H1 (cell line): Measurements from ENCODE around the gene FRMD3. TPM values are rescaled to one million over a fixed set of nuclear protein-coding genes. Genes with fewer than 3 reads are reported as not detected.

Experiments
- CTCF ChIA-PET: fragments of 300-600 bp; sonication (Branson Sonifier 250); formaldehyde crosslinking; loops from one replicate; lab custom pipeline; 2021; ENCODE audit not compliant: partially characterized antibody; lab: Charles Lee
- POLR2A ChIA-PET: fragments of 300-600 bp; sonication (Branson Sonifier 250); formaldehyde crosslinking; loops from one replicate; lab custom pipeline; 2021; ENCODE audit warnings: inconsistent platforms; ENCODE audit not compliant: partially characterized antibody; lab: Charles Lee
- DNase-seq, 2 experiments: peaks; one replicate each; pipeline versions ENCODE4 v3.0.0 to v3.0.0-alpha.2; 2010 to 2022; ENCODE audit warnings: low spot score in 2 of 2, low read depth in 1 of 2, mixed read lengths in 1 of 2
- FAIRE-seq: peaks from 2 replicates; lab custom pipeline; 2011; peaks lifted over from hg19 to GRCh38; lab: Jason Lieb, UNC
- H2AFZ ChIP-seq: 2 replicates; pipeline ENCODE4 v1.8.1; 2012; ENCODE audit warnings: low read length, inconsistent platforms
- H2AK5ac ChIP-seq: 2 replicates; pipeline ENCODE4 v1.6.1; 2013; ENCODE audit warnings: low read depth, low read length
- H2BK120ac ChIP-seq: replicated peaks from 2 replicates; pipeline ENCODE3; 2013; ENCODE audit warnings: low read depth, low read length, inconsistent platforms
- H2BK12ac ChIP-seq: 2 replicates; pipeline ENCODE4 v1.6.1; 2013; ENCODE audit warnings: low read depth, low read length
- H2BK15ac ChIP-seq: 2 replicates; pipeline ENCODE4 v1.6.1; 2013; ENCODE audit warnings: low read length
- H2BK20ac ChIP-seq: 2 replicates; pipeline ENCODE4 v1.6.1; 2013; ENCODE audit warnings: low read length
- H2BK5ac ChIP-seq: 2 replicates; pipeline ENCODE4 v1.6.1; 2013; ENCODE audit warnings: low read depth, low read length
- H3K14ac ChIP-seq: 2 replicates; pipeline ENCODE4 v1.6.1; 2013; ENCODE audit warnings: inconsistent platforms; ENCODE audit not compliant: insufficient read length
- H3K18ac ChIP-seq: 2 replicates; pipeline ENCODE4 v1.6.1; 2013; ENCODE audit warnings: low read length; ENCODE audit errors: extremely low read depth
- H3K23ac ChIP-seq: 2 replicates; pipeline ENCODE4 v1.6.1; 2013; ENCODE audit warnings: inconsistent platforms; ENCODE audit not compliant: insufficient read length
- H3K23me2 ChIP-seq: 2 replicates; pipeline ENCODE4 v1.6.1; 2013; ENCODE audit warnings: low read depth, low read length
- H3K27ac ChIP-seq: 2 replicates; pipeline ENCODE4 v1.6.1; 2011; ENCODE audit warnings: low read depth, low read length, inconsistent platforms
- H3K27me3 ChIP-seq, 4 experiments: replicated peaks in 1 of 4; 1 replicate in 1 of 4; 2 replicates in 3 of 4; pipeline versions ENCODE4 v1.6.1 to v1.8.1; 2011 to 2013; ENCODE audit warnings: low read length in 3 of 4, mild to moderate bottlenecking in 3 of 4, inconsistent platforms in 2 of 4, mixed read lengths in 2 of 4, moderate library complexity in 1 of 4; ENCODE audit not compliant: control insufficient read depth in 3 of 4, insufficient read depth in 3 of 4; ENCODE audit errors: extremely low read depth in 1 of 4
- H3K36me3 ChIP-seq, 4 experiments: 2 replicates each; pipeline versions ENCODE4 v1.6.1 to v1.8.1; 2011 to 2013; ENCODE audit warnings: mild to moderate bottlenecking in 4 of 4, low read length in 3 of 4, moderate library complexity in 2 of 4, control low read depth in 1 of 4, inconsistent platforms in 1 of 4; ENCODE audit not compliant: insufficient read depth in 4 of 4, control insufficient read depth in 2 of 4
- H3K4ac ChIP-seq: replicated peaks from 2 replicates; pipeline ENCODE3; 2013; ENCODE audit warnings: low read length, low read depth, mixed read lengths, inconsistent platforms; ENCODE audit not compliant: insufficient read length
- H3K4me1 ChIP-seq, 4 experiments: replicated peaks in 1 of 4; 1 replicate in 1 of 4; 2 replicates in 3 of 4; pipeline versions ENCODE4 v1.6.1 to v1.8.1; 2011 to 2013; ENCODE audit warnings: low read length in 3 of 4, inconsistent platforms in 2 of 4, mixed read lengths in 1 of 4; ENCODE audit not compliant: insufficient read depth in 4 of 4, control insufficient read depth in 3 of 4
- H3K4me2 ChIP-seq, 2 experiments: 2 replicates each; pipeline versions ENCODE4 v1.6.1 to v1.8.1; 2011 to 2013; ENCODE audit warnings: low read depth in 2 of 2, low read length in 2 of 2, control low read depth in 1 of 2, inconsistent platforms in 1 of 2, mild to moderate bottlenecking in 1 of 2; ENCODE audit not compliant: insufficient read depth in 1 of 2
- H3K4me3 ChIP-seq, 4 experiments: fragments of 200-600, 300-600 bp in 1 of 4; sonication (generic), shearing (Covaris generic), sonication (Bioruptor Twin) in 1 of 4; 2 replicates each; pipeline versions ENCODE4 v1.5.1 to v1.8.1; 2011 to 2016; ENCODE audit warnings: low read length in 4 of 4, low read depth in 3 of 4, control low read depth in 2 of 4, inconsistent platforms in 2 of 4, mild to moderate bottlenecking in 2 of 4, mixed read lengths in 1 of 4, moderate library complexity in 1 of 4; ENCODE audit not compliant: insufficient read depth in 2 of 4; ENCODE audit errors: extremely low read depth in 1 of 4
- H3K56ac ChIP-seq: replicated peaks from 2 replicates; pipeline ENCODE3; 2013; ENCODE audit warnings: low read depth, mild to moderate bottlenecking, mixed read lengths, low read length, inconsistent platforms; ENCODE audit not compliant: insufficient read length
- H3K79me1 ChIP-seq: 2 replicates; pipeline ENCODE4 v1.6.1; 2013; ENCODE audit warnings: low read depth, low read length, control low read depth
- H3K79me2 ChIP-seq, 2 experiments: 2 replicates each; pipeline versions ENCODE4 v1.6.1 to v1.8.1; 2012 to 2013; ENCODE audit warnings: low read length in 2 of 2, mild to moderate bottlenecking in 2 of 2, inconsistent platforms in 1 of 2; ENCODE audit not compliant: insufficient read depth in 2 of 2, control insufficient read depth in 1 of 2
- H3K9ac ChIP-seq, 4 experiments: replicated peaks in 1 of 4; 1 replicate in 1 of 4; 2 replicates in 3 of 4; pipeline versions ENCODE4 v1.6.1 to v1.8.1; 2011 to 2013; ENCODE audit warnings: low read depth in 3 of 4, low read length in 3 of 4, control low read depth in 2 of 4, mild to moderate bottlenecking in 2 of 4, moderate library complexity in 2 of 4, inconsistent platforms in 1 of 4; ENCODE audit errors: extremely low read depth in 1 of 4
- H3K9me3 ChIP-seq, 2 experiments: 2 replicates each; pipeline versions ENCODE4 v1.6.1 to v1.8.1; 2012 to 2013; ENCODE audit warnings: mild to moderate bottlenecking in 2 of 2, moderate library complexity in 2 of 2, control low read depth in 1 of 2, inconsistent platforms in 1 of 2, low read depth in 1 of 2, low read length in 1 of 2, mixed read lengths in 1 of 2; ENCODE audit not compliant: insufficient read depth in 2 of 2
- H4K20me1 ChIP-seq, 2 experiments: replicated peaks in 1 of 2; 2 replicates each; pipeline versions ENCODE3 to v1.8.1; 2011 to 2013; ENCODE audit warnings: inconsistent platforms in 2 of 2, low read length in 2 of 2, mild to moderate bottlenecking in 1 of 2; ENCODE audit not compliant: insufficient read depth in 2 of 2, control insufficient read depth in 1 of 2
- H4K5ac ChIP-seq: 2 replicates; pipeline ENCODE4 v1.6.1; 2013; ENCODE audit warnings: low read length, low read depth, mixed read lengths, inconsistent platforms; ENCODE audit not compliant: insufficient read length
- H4K8ac ChIP-seq: 2 replicates; pipeline ENCODE4 v1.8.0; 2013; ENCODE audit warnings: mild to moderate bottlenecking, moderate library complexity, low read length, inconsistent platforms; ENCODE audit not compliant: insufficient read depth; ENCODE audit errors: extremely low read depth
- H4K91ac ChIP-seq: replicated peaks from 2 replicates; pipeline ENCODE3; 2013; ENCODE audit warnings: low read length, mixed read lengths, inconsistent platforms; ENCODE audit not compliant: insufficient read length
- ASH2L ChIP-seq: fragments of 200-600, 300-600 bp; sonication (generic); IDR thresholded peaks from one replicate; pipeline ENCODE4 v1.7.1; 2017; ENCODE audit warnings: low read length
- BACH1 ChIP-seq: IDR thresholded peaks from 2 replicates; pipeline ENCODE4 v1.6.1; 2012; ENCODE audit warnings: low read length, improper control_type of control experiment
- CBX5 ChIP-seq: fragments of 300-800, 300-1000 bp; sonication (generic); IDR thresholded peaks from 2 replicates; pipeline ENCODE4 v1.7.1; 2016; ENCODE audit warnings: antibody characterized with exemption, low read length, low read depth
- CHD2 ChIP-seq: IDR thresholded peaks from 2 replicates; pipeline ENCODE4 v1.6.1; 2012; ENCODE audit warnings: low read length, improper control_type of control experiment
- CTBP2 ChIP-seq: IDR thresholded peaks from 2 replicates; pipeline ENCODE4 v1.7.0; 2011; ENCODE audit warnings: borderline replicate concordance, mild to moderate bottlenecking, moderate library complexity, mixed read lengths, low read length; ENCODE audit not compliant: insufficient read depth, insufficient read length
- E2F6 ChIP-seq: IDR thresholded peaks from 2 replicates; pipeline ENCODE4 v1.6.1; 2012; ENCODE audit warnings: inconsistent platforms
- EGR1 ChIP-seq: IDR thresholded peaks from 2 replicates; pipeline ENCODE4 v1.6.1; 2011; ENCODE audit warnings: low read depth, low read length, borderline replicate concordance
- GABPA ChIP-seq: IDR thresholded peaks from 2 replicates; pipeline ENCODE4 v1.6.1; 2011; ENCODE audit warnings: mild to moderate bottlenecking, low read length, moderate library complexity, borderline replicate concordance; ENCODE audit not compliant: insufficient read depth
- NANOG ChIP-seq: IDR thresholded peaks from 2 replicates; pipeline ENCODE4 v1.6.1; 2011; ENCODE audit warnings: low read length, low read depth, mild to moderate bottlenecking, inconsistent platforms; ENCODE audit not compliant: insufficient read depth, poor library complexity, severe bottlenecking
- POU5F1 ChIP-seq: IDR thresholded peaks from 2 replicates; pipeline ENCODE4 v1.6.1; 2011; ENCODE audit warnings: low read depth, mild to moderate bottlenecking, low read length, moderate library complexity
- SIX5 ChIP-seq: IDR thresholded peaks from 2 replicates; pipeline ENCODE4 v1.6.1; 2011; ENCODE audit warnings: mild to moderate bottlenecking, low read depth, low read length
- SUZ12 ChIP-seq: fragments of 200-600 bp; sonication (generic); IDR thresholded peaks from 2 replicates; pipeline ENCODE4 v1.6.1; 2012; ENCODE audit warnings: mild to moderate bottlenecking, inconsistent platforms, low read length, moderate library complexity, mixed read lengths
- YY1 ChIP-seq: IDR thresholded peaks from 2 replicates; pipeline ENCODE4 v1.6.1; 2011; ENCODE audit warnings: low read depth, mild to moderate bottlenecking, low read length
- WGBS, 2 experiments: shearing (Covaris generic) in 1 of 2; methylation state at CpG; one replicate each; pipeline versions ENCODE4 v1.1.6 to v1.1.7; 2013 to 2015; ENCODE audit warnings: low lambda C conversion rate in 2 of 2, mixed read lengths in 2 of 2, inconsistent platforms in 1 of 2, low coverage in 1 of 2, missing lambda C conversion rate in 1 of 2; ENCODE audit not compliant: insufficient replicate concordance in 2 of 2, insufficient coverage in 1 of 2, insufficient read length in 1 of 2; ENCODE audit errors: extremely low coverage in 1 of 2, missing lambda C conversion rate in 1 of 2; 5-methylcytosine and 5-hydroxymethylcytosine counted together
- polyA plus RNA-seq, 7 experiments: library from polyadenylated mRNA; depleted of rRNA in 3 of 7; stranded (reverse) in 5 of 7; unstranded in 2 of 7; fragments of >200 nt in 5 of 7; fragments of 200-250 nt in 2 of 7; gene quantifications; 1 replicate in 5 of 7; 2 replicates in 1 of 7; 4 replicates in 1 of 7; pipeline versions ENCODE4 v1.2.1 to v1.2.3, GENCODE V29; 2011 to 2013; ENCODE audit warnings: missing spikeins in 2 of 7, mixed read lengths in 2 of 7
- total RNA-seq: library from RNA; stranded (reverse); fragmentation: NEBNext Ultra II Directional; extraction: Animal tissue kit (Norgen Biotek cat#: 25700); gene quantifications from 2 replicates; pipeline ENCODE4 v1.2.1, GENCODE V29; 2021

FRMD3 gene
- total and polyA plus RNA-seq, 2 of the 8 experiments (the other 6 are each of a cell fraction or from before 2014, with no cell fraction given): 0.15 to 1.4 TPM

DNA sequence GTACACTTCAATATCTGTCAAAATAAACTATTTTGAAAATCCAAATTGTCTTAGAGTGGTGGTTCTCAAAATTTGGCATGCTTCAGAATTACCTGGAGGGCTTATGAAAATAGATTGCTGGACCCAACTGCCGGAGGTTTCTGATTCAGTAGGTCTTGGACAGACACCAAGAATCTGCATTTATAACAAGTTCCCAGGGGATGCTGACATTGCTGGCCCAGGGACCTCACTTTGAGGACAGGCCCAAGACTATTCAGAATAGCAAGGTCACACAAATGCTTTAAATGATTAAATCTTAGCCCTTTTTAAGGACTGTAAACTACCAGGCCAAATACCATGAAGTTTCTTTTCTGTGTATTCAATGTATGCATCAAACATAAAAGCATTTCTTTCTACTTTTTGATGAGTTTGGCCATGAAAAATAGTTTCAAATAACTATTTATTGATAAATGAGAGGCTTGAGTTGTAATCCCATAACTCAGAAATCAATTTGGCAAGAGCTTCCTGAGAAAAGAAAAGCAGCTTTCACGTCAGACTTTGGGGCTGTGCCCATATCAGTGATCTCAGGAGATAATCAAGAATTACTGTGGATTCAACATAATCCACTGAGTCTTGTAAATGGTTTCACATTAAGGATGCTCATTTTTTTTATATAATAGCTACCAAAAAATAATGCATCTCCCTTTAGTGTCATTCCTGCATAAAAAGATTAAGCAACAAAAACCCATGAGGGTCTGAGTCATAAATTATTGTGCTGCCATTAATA lies 191.4 kb downstream of the FRMD3 start:
- H3K79me1 ChIP-seq: no peaks in the 10 kb centered on the region
- H4K91ac ChIP-seq: no peak overlapping the region
- peaks cover 0 to 4% (median 1%) of the 10 kb centered on the region in 4 experiments; a peak in 3 of 7 replicates for H3K4me1 ChIP-seq
- FAIRE-seq (no peak), DNase-seq (no peak)
- WGBS, 2 experiments: 86% methylated on average over 2 of the region's 2 CpGs; no CpG with 5 or more reads in 1 of the 2 experiments
- no peak overlapping the region for H4K5ac ChIP-seq
- no peaks in the 10 kb centered on the region for H3K23me2 ChIP-seq
- H3K9me3 ChIP-seq: no peaks in the 10 kb centered on the region
- ChIA-PET CTCF (interaction anchor here (0.6 to 8.8 kb wide), 3 partner anchors 13 to 193 kb away, joined by 3 to 92 read pairs (median 3); no protein-coding TSS in a partner anchor), POLR2A (no interaction called here)
- H2BK15ac ChIP-seq: no peak overlapping the region
- no peak overlapping the region for H3K9ac ChIP-seq
- H3K18ac ChIP-seq: no peak overlapping the region
- H4K8ac ChIP-seq: no peak overlapping the region
- no peaks in the 10 kb centered on the region for H3K79me2 ChIP-seq
- no peak overlapping the region for H2BK12ac ChIP-seq
- no peaks in the 10 kb centered on the region for H3K36me3 ChIP-seq
- H3K4ac ChIP-seq: no peak overlapping the region
- H2AFZ ChIP-seq: no peak overlapping the region
- H2BK120ac ChIP-seq: no peak overlapping the region
- H3K27ac ChIP-seq: no peak overlapping the region
- H2BK20ac ChIP-seq: no peak overlapping the region
- H2AK5ac ChIP-seq: no peak overlapping the region
- no peak overlapping the region for H2BK5ac ChIP-seq
- no peak overlapping the region for H3K56ac ChIP-seq
- no peak overlapping the region for H3K4me3 ChIP-seq
- H3K23ac ChIP-seq: no peak overlapping the region
- no peak overlapping the region for H3K14ac ChIP-seq
- no peak overlapping the region for H3K4me2 ChIP-seq
- H4K20me1 ChIP-seq: no peaks in the 10 kb centered on the region
- no peaks in the 10 kb centered on the region for H3K27me3 ChIP-seq
- TF ChIP-seq CBX5: no peak
- no peak for TF ChIP-seq BACH1
- no peak for TF ChIP-seq POU5F1
- TF ChIP-seq E2F6: no peak
- no peak for TF ChIP-seq SIX5
- no peak for TF ChIP-seq EGR1
- TF ChIP-seq NANOG: no peak
- TF ChIP-seq CHD2: no peak
- TF ChIP-seq SUZ12: no peak
- TF ChIP-seq CTBP2: no peak
- no peak for TF ChIP-seq YY1
- TF ChIP-seq GABPA: no peak
- no peak for TF ChIP-seq ASH2L
